Right ventricle myocardium inferior (tissue), 1 donor: Measurements from ENCODE around the gene CYB5D1. TPM values are rescaled to one million over a fixed set of nuclear protein-coding genes. Genes with fewer than 3 reads are reported as not detected.
"Not testable (repeated sequence)": the region's sequence is repeated elsewhere in the genome, so short reads cannot be mapped to it uniquely, and the experiment has no call there.

Source experiments
- ATAC-seq: fragments of 200-7000 bp; cut with Tn5 transposase; one replicate; pipeline ENCODE4 v1.9.1; 2020; ENCODE audit warnings: mild to moderate bottlenecking, moderate library complexity
- DNase-seq: peaks from one replicate; pipeline ENCODE4 v3.0.0; 2021; ENCODE audit errors: missing footprints
- intact Hi-C: fragments of 100-400 bp; cut with DNase I; formaldehyde crosslinking; loops from one replicate; pipeline ENCODE4 v1.11.0; 2022
- total RNA-seq: library from RNA; stranded (reverse); fragmentation: NEBNext Ultra II Directional; extraction: Animal tissue kit (Norgen Biotek cat#: 25700); gene quantifications from one replicate; pipeline ENCODE4 v1.2.1, GENCODE V29; 2021
- donor health status: DM: no; HTN: yes; CAD: no; lungs with severe emphysema.

Gene CYB5D1
- total RNA-seq, 1 donor from 2014 or later: 21.7 TPM

DNA sequence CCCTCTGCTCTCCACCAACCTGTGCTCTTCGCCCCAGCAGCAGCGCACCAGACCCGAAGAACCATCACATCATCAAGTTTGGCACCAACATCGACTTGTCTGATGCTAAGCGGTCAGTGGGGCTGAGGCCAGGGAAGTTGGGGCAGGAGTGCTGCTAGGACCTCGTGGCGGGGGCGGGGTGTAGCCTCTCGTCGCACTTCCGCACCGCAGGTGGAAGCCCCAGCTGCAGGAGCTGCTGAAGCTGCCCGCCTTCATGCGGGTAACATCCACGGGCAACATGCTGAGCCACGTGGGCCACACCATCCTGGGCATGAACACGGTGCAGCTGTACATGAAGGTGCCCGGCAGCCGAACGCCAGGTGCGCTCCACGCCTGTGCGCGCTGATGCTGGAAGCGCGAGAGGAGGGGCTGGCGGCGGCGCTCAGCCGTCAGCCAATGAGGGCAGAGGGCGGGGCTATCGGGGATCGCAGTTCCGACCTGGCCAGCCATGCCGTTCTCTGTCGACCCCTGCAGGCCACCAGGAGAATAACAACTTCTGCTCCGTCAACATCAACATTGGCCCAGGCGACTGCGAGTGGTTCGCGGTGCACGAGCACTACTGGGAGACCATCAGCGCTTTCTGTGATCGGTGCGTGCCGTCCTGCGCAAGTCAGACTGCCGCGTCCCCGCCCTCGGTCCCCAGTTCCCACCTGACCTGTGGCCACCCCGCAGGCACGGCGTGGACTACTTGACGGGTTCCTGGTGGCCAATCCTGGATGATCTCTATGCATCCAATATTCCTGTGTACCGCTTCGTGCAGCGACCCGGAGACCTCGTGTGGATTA is 6.2 kb upstream of the CYB5D1 start:
- DNase-seq (peak; percentile 93), ATAC-seq (peak; percentile 73)
- intact Hi-C loops: loop anchor here (1.0 to 10.0 kb wide), 5 partner anchors 15 to 303 kb away; partner anchors contain the start of genes CD68 and PER1

DNA sequence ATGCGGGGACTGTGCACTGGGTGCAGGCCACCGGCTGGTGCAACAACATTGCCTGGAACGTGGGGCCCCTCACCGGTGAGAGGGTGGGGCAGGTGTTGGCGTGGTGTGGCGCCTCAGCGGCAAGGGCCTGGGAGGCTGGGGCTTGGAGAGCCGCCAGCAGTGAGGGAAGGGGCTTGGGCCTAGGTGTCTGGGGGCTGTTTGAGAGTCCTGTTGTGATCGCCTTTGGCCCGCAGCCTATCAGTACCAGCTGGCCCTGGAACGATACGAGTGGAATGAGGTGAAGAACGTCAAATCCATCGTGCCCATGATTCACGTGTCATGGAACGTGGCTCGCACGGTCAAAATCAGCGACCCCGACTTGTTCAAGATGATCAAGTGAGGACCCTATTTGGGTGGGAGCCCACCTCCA is 5.5 kb upstream of the CYB5D1 start:
- ATAC-seq: no peak
- DNase-seq: no peak
- intact Hi-C loops: loop anchor here (2.0 to 10.0 kb wide), 3 partner anchors 109 to 303 kb away; partner anchors contain the start of genes CD68 and PER1

DNA sequence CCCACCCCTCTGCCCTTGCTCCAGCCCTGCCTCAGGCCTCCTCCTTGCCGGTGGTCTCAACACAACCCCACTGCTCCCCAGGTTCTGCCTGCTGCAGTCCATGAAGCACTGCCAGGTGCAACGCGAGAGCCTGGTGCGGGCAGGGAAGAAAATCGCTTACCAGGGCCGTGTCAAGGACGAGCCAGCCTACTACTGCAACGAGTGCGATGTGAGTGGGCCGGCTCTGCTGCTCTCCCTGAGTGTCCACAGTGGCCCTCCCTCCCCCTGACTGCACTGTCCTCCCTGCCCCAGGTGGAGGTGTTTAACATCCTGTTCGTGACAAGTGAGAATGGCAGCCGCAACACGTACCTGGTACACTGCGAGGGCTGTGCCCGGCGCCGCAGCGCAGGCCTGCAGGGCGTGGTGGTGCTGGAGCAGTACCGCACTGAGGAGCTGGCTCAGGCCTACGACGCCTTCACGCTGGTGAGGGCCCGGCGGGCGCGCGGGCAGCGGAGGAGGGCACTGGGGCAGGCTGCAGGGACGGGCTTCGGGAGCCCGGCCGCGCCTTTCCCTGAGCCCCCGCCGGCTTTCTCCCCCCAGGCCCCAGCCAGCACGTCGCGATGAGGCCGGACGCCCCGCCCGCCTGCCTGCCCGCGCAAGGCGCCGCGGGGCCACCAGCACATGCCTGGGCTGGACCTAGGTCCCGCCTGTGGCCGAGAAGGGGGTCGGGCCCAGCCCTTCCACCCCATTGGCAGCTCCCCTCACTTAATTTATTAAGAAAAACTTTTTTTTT is 4.7 kb upstream of the CYB5D1 start:
- DNase-seq: no peak
- intact Hi-C loops: loop anchor here (2.0 to 10.0 kb wide), 3 partner anchors 110 to 302 kb away; partner anchors contain the start of genes CD68 and PER1

DNA sequence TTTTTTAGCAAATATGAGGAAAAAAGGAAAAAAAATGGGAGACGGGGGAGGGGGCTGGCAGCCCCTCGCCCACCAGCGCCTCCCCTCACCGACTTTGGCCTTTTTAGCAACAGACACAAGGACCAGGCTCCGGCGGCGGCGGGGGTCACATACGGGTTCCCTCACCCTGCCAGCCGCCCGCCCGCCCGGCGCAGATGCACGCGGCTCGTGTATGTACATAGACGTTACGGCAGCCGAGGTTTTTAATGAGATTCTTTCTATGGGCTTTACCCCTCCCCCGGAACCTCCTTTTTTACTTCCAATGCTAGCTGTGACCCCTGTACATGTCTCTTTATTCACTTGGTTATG is 4.1 kb upstream of the CYB5D1 start:
- DNase-seq: no peak
- ATAC-seq: no peak
- intact Hi-C loops: loop anchor here (2.0 to 10.0 kb wide), 3 partner anchors 111 to 301 kb away; partner anchors contain the start of genes CD68 and PER1

More for the DNA sequence above, 4.7 kb upstream of the CYB5D1 start:
- ATAC-seq: no peak

DNA sequence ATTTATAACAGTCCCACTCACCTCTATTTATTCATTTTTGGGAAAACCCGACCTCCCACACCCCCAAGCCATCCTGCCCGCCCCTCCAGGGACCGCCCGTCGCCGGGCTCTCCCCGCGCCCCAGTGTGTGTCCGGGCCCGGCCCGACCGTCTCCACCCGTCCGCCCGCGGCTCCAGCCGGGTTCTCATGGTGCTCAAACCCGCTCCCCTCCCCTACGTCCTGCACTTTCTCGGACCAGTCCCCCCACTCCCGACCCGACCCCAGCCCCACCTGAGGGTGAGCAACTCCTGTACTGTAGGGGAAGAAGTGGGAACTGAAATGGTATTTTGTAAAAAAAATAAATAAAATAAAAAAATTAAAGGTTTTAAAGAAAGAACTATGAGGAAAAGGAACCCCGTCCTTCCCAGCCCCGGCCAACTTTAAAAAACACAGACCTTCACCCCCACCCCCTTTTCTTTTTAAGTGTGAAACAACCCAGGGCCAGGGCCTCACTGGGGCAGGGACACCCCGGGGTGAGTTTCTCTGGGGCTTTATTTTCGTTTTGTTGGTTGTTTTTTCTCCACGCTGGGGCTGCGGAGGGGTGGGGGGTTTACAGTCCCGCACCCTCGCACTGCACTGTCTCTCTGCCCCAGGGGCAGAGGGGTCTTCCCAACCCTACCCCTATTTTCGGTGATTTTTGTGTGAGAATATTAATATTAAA is 3.6 kb upstream of the CYB5D1 start:
- ATAC-seq: no peak
- intact Hi-C loops: loop anchor here (10.0 kb wide), 2 partner anchors 279 to 301 kb away; partner anchors contain the start of genes CD68 and PER1
- DNase-seq: no peak

DNA sequence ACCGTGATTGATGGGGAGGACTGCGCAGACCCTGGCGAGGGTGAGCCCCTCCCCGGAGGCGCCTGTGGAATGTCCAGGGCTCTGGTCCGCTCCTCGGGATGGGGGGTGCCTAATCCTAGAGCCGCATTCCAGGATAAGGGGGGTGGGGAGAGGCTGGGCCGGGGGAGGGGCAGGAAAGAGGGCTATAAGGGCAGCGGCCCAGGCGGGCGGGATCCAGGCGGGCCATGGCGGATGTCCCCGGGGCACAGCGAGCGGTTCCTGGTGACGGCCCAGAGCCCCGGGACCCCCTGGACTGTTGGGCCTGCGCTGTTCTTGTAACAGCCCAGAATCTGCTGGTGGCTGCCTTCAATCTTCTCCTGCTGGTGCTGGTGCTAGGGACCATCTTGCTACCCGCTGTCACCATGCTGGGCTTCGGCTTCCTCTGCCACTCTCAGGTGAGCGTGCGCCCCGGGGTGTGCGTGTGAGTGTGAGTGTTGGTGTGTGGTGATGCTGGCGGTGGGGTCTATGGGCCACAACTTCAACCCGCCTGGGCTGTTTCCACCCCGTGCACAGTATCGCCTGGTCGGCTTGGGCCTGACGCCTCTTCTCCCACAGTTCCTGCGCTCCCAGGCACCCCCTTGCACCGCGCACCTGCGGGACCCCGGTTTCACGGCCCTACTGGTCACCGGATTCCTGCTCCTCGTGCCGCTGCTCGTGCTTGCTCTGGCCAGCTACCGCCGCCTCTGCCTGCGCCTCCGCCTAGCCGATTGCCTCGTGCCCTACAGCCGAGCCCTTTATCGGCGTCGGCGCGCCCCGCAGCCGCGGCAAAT is 2.7 kb upstream of the CYB5D1 start, which contains the start of gene TMEM88:
TMEM88 (plus strand) TSS at position 216 of the 809 bp plus-strand sequence; CDS start at position 225, 9 bp downstream.
- intact Hi-C loops: loop anchor here (5.0 to 10.0 kb wide), 4 partner anchors 77 to 613 kb away; partner anchors contain the start of genes CD68, CNTROB, GABARAP and PER1
- ATAC-seq: no peak
- no peak for DNase-seq

DNA sequence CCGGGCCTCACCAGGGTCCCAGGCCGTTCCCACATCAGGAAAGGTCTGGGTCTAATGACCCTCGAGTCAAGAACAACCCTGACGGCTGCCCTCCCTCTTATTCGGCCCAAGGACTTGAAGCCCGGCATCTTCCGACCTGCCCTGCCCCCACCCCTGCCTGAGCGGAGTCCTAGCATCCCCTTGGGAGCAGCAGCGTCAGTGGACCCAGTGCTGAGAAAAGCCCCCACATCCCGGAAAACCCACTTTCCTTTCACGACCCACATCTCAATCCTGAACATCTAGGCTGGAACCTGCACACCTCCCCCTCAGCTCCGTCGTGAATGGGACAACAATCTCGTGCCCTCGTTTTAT is 2.2 kb upstream of the CYB5D1 start:
- intact Hi-C loops: loop anchor here (2.0 to 10.0 kb wide), 5 partner anchors 13 to 613 kb away; partner anchors contain the start of genes CD68, CNTROB, GABARAP and PER1
- no peak for DNase-seq
- no peak for ATAC-seq

DNA sequence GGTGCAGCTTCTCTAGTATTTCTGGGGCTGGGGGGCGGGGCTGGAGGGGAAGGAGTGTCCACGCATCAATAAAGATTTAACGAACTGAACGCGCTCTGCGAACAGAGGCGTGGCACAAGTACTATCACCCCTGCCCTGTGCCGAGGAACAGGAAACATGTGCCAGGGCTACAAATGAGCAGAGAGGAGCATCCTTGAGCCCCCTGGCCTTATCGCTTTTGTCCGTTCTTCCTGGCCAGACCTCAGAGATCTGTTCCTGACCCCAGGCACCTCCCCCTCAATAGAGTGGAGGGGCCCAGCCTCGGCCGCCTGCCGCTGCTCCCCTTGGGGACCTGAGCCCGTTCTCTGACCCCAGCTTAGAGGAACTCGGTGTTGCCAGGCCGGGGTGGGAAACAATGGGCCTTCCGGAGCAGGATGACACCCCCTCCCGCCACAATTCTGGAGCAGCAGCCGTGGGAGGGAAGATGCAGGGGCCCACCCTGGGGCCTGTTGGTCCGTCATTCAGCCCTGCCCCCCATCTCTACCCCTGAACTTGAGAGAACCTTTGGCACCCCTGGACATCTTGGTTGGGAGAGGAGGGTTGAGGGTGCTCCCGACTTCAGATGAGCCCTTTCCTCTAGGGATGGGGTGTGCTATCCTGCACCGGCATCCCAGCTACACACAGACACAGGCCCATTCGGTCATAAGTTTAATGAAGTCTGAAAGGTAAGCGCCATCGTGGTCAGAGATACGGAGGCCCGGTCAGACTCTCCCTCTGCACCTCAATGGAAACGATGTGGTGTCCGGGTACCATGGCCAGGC is 1.6 kb upstream of the CYB5D1 start:
- DNase-seq (no peak), ATAC-seq (no peak)

DNA sequence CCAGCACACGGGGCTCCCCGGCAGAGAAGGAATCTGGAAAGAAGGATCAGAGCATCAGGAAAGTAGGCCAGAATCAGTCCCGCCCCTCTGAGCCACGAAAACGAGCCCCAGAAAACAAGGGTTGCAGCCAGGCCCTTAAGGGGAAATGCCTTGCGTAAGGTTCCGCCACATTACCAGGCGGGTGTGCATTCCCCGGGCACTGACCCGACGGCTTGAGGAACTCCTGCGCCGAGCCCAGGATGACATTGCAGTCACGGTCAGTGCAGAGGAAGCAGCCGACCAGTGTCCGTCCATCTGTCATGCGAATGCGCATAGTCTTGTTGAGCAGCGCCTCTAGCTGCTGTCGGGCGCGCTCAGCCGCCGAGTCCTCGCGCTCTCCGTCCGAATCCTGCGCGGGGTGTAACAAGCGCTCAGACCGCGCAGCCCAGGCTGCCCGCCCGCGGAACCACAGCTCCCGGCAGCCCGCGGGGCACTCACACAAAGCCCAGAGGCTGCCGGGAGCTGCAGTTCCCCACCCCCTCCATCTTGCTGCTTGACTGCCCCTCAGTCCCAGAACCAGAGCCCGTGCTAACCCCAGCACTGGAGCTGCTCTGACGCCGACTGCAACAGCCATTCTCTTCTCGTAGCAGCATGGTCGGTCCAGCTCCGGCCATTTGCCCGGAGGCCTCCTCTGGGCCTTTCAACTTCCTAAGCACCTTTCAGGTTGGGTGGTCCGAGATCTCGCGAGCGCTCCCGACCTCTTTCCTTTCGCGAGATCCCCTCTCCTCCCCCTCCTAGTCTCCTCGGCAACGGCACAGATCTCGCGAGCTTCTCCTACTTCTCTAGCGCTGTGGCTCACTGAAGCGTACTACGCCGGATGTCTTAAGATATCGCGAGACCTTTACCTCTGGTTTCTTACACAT is 741 bp upstream of the CYB5D1 start, which contains the start of gene NAA38:
NAA38 (minus strand) TSS at position 749 of the 902 bp plus-strand sequence; CDS start at position 653, 96 bp downstream.
- ATAC-seq (peak; percentile 91), DNase-seq (peak; percentile 97)
- intact Hi-C loops: loop anchor here (1.0 to 10.0 kb wide), 6 partner anchors 14 to 615 kb away; partner anchors contain the start of genes CD68, CNTROB, GABARAP and PER1

More for the DNA sequence above, 1.6 kb upstream of the CYB5D1 start:
- intact Hi-C loops: loop anchor here (2.0 to 10.0 kb wide), 5 partner anchors 13 to 614 kb away; partner anchors contain the start of genes CD68, CNTROB, GABARAP and PER1

DNA sequence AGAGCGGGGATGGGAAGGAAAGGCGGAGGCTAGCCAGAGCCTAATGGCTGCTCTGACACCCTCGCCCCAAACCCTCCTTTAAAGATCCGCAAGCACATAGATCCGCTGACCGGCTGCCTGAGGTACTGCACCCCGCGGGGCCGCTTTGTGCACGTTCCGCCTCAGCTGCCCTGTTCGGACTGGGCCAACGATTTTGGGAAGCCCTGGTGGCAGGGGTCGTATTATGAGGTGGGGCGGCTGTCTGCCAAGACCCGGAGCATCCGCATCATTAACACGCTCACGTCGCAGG is 663 bp downstream of the CYB5D1 start:
- DNase-seq (no peak), ATAC-seq (no peak)
- intact Hi-C loops: loop anchor here (2.0 to 10.0 kb wide), 5 partner anchors 30 to 616 kb away; partner anchors contain the start of genes CD68, CHD3, CNTROB and GABARAP

DNA sequence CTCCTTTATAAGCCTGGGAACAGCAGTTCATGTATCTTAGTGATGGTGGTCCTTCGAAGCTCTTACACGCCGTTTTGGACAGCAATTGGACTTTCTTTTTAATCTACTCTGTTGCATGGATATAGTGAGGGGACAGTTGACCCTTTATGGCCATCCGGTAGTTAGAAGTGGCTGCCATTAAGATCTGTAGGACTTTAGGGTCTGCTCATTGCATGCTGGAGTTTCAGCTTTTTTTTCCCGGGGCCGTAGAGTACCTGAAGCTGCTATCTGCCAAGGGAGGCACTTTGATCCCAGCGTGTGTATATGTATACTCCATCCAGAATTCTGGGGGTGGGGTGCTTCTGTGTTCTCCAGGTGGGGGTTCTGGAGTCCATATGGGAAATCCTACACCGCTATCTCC is 1.2 kb downstream of the CYB5D1 start:
- intact Hi-C loops: loop anchor here (2.0 to 10.0 kb wide), 5 partner anchors 30 to 617 kb away; partner anchors contain the start of genes CD68, CHD3, CNTROB and GABARAP
- DNase-seq: no peak

DNA sequence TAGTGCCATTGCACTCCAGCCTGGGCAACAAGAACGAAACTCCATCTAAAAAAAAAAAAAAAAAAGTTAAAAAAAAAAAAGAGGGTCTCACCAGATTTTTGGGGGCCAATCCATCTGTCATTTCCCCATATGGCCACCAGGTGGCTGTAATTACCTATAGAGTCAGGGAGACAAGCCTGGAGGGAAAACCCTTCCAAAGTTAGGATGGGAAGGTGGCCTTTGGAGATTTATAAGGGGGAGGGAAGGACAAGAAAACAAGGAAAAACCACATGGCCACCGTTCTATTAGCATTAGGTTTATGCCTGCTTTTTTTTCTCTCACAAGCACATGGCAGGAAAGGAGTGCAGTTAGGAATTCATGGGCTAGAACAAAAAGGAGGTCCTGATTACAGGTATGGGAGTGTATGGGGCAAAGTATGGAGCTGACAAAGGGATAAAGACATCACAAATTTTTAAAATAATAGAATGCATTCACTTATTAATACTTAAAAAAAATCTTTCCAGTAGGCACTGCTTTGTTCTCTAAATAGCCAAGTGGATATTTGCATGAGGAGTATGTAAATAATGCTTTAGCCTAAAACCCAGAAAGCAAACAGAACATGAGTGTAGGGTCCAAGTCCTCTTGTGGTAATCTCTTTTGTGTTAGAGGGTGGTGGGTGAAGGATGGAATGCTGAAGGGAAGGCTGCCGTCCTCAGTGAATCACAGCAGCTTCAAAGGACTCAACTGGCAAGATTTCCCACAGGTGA is 5.1 kb downstream of the CYB5D1 start:
- DNase-seq (no peak), ATAC-seq (no peak)
- intact Hi-C loops: loop anchor here (1.0 to 5.0 kb wide), 3 partner anchors 34 to 179 kb away; no protein-coding TSS in a partner anchor

More for the DNA sequence above, 1.2 kb downstream of the CYB5D1 start:
- no peak for ATAC-seq

DNA sequence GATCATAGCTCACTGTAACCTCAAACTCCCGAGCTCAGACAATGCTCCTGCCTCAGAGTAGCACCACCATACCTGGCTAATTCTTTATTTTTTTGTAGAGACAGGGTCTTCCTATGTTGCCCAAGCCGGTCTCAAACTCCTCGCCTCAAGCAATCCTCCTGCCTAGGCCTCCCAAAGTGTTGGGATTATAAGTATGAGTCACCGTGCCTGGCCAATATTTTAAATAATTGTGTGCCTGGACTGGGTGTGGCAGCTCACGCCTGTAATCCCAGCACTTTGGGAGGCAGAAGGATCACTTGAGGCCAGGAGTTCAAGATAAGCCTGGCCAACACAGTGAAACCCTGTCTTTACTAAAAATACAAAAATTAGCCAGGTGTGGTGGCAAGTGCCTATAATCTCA is 6.6 kb downstream of the CYB5D1 start:
- not testable (repeated sequence) for ATAC-seq, DNase-seq
- intact Hi-C loops: loop anchor here (5.0 kb wide), 1 partner anchor 178 kb away; no protein-coding TSS in a partner anchor

DNA sequence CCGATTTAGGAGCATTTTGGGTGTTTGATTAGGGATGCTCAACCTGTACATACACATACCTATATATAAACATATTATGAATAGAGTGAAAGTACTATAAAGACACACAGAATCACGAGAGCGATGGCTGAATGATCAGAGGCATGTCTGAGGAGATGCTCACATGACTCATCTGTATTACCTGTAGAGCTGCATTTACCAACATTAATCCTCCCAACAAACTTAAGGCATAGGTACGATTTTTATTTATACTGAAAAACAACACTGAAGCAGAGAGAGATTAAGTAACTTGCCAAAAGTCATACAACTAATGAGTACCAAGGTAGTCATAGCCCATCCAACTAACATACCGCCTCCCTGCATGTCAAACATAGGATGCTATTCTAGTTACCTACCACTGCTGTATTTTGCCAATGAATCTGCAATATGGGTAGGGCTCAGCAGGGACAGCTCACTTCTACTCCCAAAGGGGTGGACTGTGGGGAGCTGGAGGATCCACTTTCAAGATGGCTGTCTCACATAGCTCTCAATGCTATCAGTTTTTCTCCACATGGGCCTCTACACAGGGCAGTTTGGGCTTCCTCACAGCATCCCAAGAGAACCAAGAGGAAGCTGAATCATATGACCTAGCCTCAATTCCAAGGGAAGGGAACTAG is 7.3 kb downstream of the CYB5D1 start:
- no peak for ATAC-seq
- intact Hi-C loops: loop anchor here (5.0 kb wide), 1 partner anchor 177 kb away; no protein-coding TSS in a partner anchor
- no peak for DNase-seq
